Jurkat, Clone E6-1 (cell line): Measurements from ENCODE around the gene PINK1. TPM values are rescaled to one million over a fixed set of nuclear protein-coding genes. Genes with fewer than 3 reads are reported as not detected.

Experiments used
- DNase-seq: peaks from one replicate; pipeline ENCODE4 v3.0.0-alpha.2; 2011; ENCODE audit warnings: low read depth, low spot score
- H3K4me3 ChIP-seq: 2 replicates; pipeline ENCODE4 v1.5.1; 2011; ENCODE audit warnings: mild to moderate bottlenecking, low read length, control low read depth, moderate library complexity
- polyA plus RNA-seq: library from polyadenylated mRNA; unstranded; fragments of >200 nt; gene quantifications from one replicate; pipeline ENCODE4 v1.2.1, GENCODE V29; 2012; ENCODE audit warnings: missing spikeins; ENCODE audit not compliant: insufficient read length, insufficient read depth

The PINK1 gene
- polyA plus RNA-seq = 28.5 TPM

GRCh38 chr1:20633190-20634064 is at the start of gene PINK1:
TSS of gene PINK1 (plus strand) at chr1:20633458. CDS start at chr1:20633549, 91 bp downstream.
- H3K4me3 ChIP-seq = peak within 1 kb of the TSS; percentile 80
- peak; percentile 59 for DNase-seq

GRCh38 chr1:20584890-20585289 is 48.4 kb upstream of the PINK1 start:
- no peak for DNase-seq
- H3K4me3 ChIP-seq = no peak overlapping the region

GRCh38 chr1:20586953-20587660 is 46.2 kb upstream of the PINK1 start:
- no peak for DNase-seq
- no peak overlapping the region for H3K4me3 ChIP-seq

- DNase-seq = no peak
- no peak overlapping the region for H3K4me3 ChIP-seq
Observed at GRCh38 chr1:20587661-20588053, 45.6 kb upstream of the PINK1 start.

DNA sequence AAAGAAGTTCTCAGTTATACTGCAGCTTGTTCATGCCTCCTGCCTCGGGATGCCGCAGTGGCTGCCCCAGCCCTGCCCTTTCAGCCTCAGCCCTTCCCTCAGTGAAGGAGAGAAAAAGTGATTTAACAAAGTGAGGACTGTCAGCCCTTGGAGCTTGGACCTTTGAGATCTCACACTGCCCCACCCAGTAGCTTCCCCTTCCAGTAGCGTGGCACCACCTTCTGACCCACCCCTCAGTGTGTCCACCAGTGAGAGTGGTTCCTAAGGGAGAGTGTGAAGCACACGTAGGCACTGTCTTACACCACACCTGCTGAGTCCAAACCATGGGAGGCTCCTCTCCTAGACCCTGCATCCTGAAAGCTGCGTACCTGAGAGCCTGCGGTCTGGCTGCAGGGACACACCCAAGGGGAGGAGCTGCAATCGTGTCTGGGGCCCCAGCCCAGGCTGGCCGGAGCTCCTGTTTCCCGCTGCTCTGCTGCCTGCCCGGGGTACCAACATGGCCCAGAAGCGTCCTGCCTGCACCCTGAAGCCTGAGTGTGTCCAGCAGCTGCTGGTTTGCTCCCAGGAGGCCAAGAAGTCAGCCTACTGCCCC is 44.5 kb upstream of the PINK1 start, which contains the start of gene CDA:
Gene CDA, plus strand, starts transcription at position 464 of the 592 bp plus-strand sequence. Its CDS starts 33 bp downstream, at position 497.
- DNase-seq = no peak
- no peak within 1 kb of the TSS for H3K4me3 ChIP-seq

- H3K4me3 ChIP-seq = no peak overlapping the region
- no peak for DNase-seq
Observed at GRCh38 chr1:20589331-20590278, 43.7 kb upstream of the PINK1 start.

GRCh38 chr1:20590306-20590777 is 42.9 kb upstream of the PINK1 start:
- no peak overlapping the region for H3K4me3 ChIP-seq
- DNase-seq = peak; percentile 6

DNA sequence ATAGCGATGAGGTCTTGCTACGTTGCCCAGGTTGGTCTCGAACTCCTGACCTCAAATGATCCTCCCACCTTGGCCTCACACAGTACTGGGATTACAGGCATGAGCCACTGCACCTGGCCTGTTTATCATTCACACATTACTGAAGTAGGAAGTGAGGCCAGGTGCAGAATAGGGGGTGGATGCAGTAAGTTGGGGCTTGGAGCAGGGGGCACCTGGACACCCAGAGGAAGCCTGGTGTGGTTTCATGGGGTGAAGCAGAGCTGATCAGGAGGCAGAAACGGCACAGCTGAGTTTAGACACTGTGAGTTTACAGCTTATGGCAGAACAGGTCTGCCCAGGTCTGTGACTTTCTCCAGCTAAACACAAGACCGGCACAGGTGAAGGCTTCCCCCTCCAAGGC is 39.5 kb upstream of the PINK1 start:
- H3K4me3 ChIP-seq = no peak overlapping the region
- peak; percentile 6 for DNase-seq

- H3K4me3 ChIP-seq = no peak overlapping the region
- no peak for DNase-seq
Observed at GRCh38 chr1:20594746-20595145, 38.5 kb upstream of the PINK1 start.

DNA sequence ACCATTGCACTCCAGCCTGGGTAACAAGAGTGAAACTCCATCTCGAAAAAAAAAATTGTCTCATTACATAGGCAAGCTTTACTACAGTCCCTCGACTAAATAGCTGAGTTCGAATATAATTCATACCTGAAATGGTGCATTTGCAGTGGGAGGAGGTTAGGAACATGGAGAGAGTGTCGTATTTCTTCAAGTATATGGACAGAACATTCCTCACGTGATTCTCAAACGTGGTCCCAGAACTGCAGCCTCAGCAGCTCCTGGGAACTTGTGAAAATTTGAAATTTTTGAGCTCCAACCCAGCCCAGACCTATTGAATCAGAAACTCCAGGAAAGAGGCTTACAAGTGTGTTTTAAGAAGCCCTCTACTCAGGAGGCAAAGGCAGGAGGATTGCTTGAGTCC is 37.2 kb upstream of the PINK1 start:
- no peak for DNase-seq
- H3K4me3 ChIP-seq = no peak overlapping the region

GRCh38 chr1:20597650-20598049 is 35.6 kb upstream of the PINK1 start:
- no peak for DNase-seq

DNA sequence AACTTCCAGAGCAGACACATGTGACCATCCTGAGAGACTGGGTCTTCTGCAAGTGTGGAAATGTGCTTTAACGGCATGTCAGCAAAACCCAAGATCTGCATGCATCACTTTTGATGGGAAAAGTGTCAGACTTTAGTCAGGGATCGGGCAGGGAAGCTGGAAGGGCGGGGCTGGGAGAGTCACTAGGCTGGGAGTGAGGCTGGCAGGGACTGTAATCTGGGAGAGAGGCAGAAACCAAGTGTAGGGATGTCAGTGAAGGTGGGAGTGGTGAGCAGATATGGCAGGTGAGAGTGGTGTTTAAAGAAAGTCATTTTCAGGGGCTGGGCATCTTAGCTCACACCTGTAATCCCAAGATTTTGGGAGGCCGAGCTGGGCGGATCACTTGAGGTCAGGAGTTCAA is 33.1 kb upstream of the PINK1 start:
- no peak overlapping the region for H3K4me3 ChIP-seq
- no peak for DNase-seq

More at GRCh38 chr1:20597650-20598049, 35.6 kb upstream of the PINK1 start:
- no peak overlapping the region for H3K4me3 ChIP-seq

- no peak overlapping the region for H3K4me3 ChIP-seq
Observed at GRCh38 chr1:20601129-20601825, 32.0 kb upstream of the PINK1 start.

DNA sequence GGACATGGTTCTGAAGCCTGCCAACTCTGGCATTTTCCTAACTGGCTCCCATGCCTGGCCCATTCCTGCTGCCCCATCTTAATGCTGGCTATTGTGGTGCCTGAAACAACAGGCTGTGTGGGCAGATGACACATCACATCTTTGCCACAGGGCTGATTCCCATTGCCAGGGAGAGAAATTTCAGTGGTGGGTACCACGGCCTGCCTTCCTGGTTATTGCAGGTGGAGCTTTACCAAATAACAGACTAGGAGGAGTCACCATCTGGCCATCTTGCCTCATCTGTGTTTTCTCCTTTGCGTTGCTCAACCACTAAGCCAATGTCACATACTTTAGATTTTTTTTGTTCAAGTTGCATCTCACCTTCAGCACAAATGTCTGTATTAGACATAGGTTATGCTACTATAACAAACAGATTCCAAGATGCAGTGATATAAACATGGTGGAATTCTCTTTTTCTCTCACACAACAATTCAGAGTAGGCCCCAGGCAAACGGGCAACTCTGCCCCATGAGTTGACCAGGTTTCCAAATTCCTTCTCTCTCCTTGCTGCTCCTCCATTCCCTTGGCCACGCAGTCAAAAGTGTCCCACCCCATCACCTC is 30.3 kb upstream of the PINK1 start:
- no peak overlapping the region for H3K4me3 ChIP-seq
- no peak for DNase-seq

More at GRCh38 chr1:20601129-20601825, 32.0 kb upstream of the PINK1 start:
- DNase-seq = no peak

- DNase-seq = no peak
- H3K4me3 ChIP-seq = no peak overlapping the region
Observed at GRCh38 chr1:20603504-20604464, 29.5 kb upstream of the PINK1 start.

GRCh38 chr1:20604678-20605077 is 28.6 kb upstream of the PINK1 start:
- no peak overlapping the region for H3K4me3 ChIP-seq
- DNase-seq = no peak
